Measurements from ENCODE around the gene ABCF3. TPM values are rescaled to one million over a fixed set of nuclear protein-coding genes. Genes with fewer than 3 reads are reported as not detected.
A peak's percentile ranks its signal among the peaks of the same experiment; 100 is the strongest.
"Not testable (repeated sequence)": the region's sequence is repeated elsewhere in the genome, so short reads cannot be mapped to it uniquely, and the experiment has no call there.

Gene ABCF3
- total RNA-seq, 1 donor from 2014 or later: 93.3 TPM

GRCh38 chr3:184145111-184145524, 40.9 kb upstream of the ABCF3 start:
- Histone ChIP-seq H3K4me3 (no peak overlapping the region), H3K9me3 (no peaks in the 10 kb centered on the region), H3K27me3 (no peaks in the 10 kb centered on the region), H3K36me3 (peaks cover 58 to 61% of the 10 kb centered on the region in 2 donors), H3K4me1 (no peaks in the 10 kb centered on the region), H3K27ac (no peak overlapping the region)
- TF ChIP-seq, protein P1, sequence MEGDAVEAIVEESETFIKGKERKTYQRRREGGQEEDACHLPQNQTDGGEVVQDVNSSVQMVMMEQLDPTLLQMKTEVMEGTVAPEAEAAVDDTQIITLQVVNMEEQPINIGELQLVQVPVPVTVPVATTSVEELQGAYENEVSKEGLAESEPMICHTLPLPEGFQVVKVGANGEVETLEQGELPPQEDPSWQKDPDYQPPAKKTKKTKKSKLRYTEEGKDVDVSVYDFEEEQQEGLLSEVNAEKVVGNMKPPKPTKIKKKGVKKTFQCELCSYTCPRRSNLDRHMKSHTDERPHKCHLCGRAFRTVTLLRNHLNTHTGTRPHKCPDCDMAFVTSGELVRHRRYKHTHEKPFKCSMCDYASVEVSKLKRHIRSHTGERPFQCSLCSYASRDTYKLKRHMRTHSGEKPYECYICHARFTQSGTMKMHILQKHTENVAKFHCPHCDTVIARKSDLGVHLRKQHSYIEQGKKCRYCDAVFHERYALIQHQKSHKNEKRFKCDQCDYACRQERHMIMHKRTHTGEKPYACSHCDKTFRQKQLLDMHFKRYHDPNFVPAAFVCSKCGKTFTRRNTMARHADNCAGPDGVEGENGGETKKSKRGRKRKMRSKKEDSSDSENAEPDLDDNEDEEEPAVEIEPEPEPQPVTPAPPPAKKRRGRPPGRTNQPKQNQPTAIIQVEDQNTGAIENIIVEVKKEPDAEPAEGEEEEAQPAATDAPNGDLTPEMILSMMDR (IDR thresholded peaks at IDR 0.05): peak in 1 of 3 experiments; percentile 35
- intact Hi-C loops (cut with DNase I): no loop called here
- no peak for DNase-seq (ENCODE audit: low spot score in 2 of 2)

- no peak for DNase-seq (ENCODE audit: low spot score in 2 of 2)
- TF ChIP-seq, protein P1 (IDR thresholded peaks at IDR 0.05): no peak
- H3K4me1 ChIP-seq: no peaks in the 10 kb centered on the region
- intact Hi-C loops (cut with DNase I): no loop called here
- H3K36me3 ChIP-seq: peaks cover 51 to 55% of the 10 kb centered on the region in 2 donors
- no peaks in the 10 kb centered on the region for H3K9me3 ChIP-seq
- H3K4me3 ChIP-seq: no peak overlapping the region
- no peak overlapping the region for H3K27ac ChIP-seq
- H3K27me3 ChIP-seq: no peaks in the 10 kb centered on the region
These were observed 40.2 kb upstream of the ABCF3 start for GRCh38 chr3:184145751-184146270.

GRCh38 chr3:184148076-184148475, 37.9 kb upstream of the ABCF3 start:
- Histone ChIP-seq H3K4me1 (no peaks in the 10 kb centered on the region), H3K9me3 (no peaks in the 10 kb centered on the region), H3K4me3 (no peak overlapping the region), H3K27ac (no peak overlapping the region), H3K36me3 (peaks cover 29 to 32% of the 10 kb centered on the region in 2 donors), H3K27me3 (no peaks in the 10 kb centered on the region)
- TF ChIP-seq, protein P1 (IDR thresholded peaks at IDR 0.05): no peak
- no peak for DNase-seq (ENCODE audit: low spot score in 2 of 2)
- intact Hi-C loops (cut with DNase I): no loop called here

- no peak for DNase-seq (ENCODE audit: low spot score in 2 of 2)
- peaks cover 18 to 22% of the 10 kb centered on the region in 2 donors for H3K36me3 ChIP-seq
- H3K4me3 ChIP-seq: no peak overlapping the region
- H3K27me3 ChIP-seq: no peaks in the 10 kb centered on the region
- no peaks in the 10 kb centered on the region for H3K9me3 ChIP-seq
- no peak overlapping the region for H3K27ac ChIP-seq
- intact Hi-C loops (cut with DNase I): no loop called here
- TF ChIP-seq, protein P1 (IDR thresholded peaks at IDR 0.05): no peak
- no peaks in the 10 kb centered on the region for H3K4me1 ChIP-seq
These were observed 36.9 kb upstream of the ABCF3 start for GRCh38 chr3:184149123-184149522.

DNA sequence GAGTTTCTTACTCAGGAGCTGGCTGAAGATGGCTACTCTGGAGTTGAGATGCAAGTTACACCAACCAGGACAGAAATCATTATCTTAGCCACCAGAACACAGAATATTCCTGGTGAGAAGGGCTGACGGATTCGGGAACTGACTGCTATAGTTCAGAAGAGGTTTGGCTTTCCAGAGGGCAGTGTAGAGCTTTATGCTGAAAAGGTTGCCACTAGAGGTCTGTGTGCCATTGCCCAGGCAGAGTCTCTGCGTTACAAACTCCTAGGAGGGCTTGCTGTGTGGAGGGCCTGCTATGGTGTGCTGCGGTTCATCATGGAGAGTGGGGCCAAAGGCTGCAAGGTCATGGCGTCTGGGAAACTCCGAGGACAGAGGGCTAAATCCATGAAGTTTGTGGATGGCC, 36.2 kb upstream of the ABCF3 start:
- not testable (repeated sequence) for H3K4me3 ChIP-seq; H3K4me1 ChIP-seq; H3K9me3 ChIP-seq; H3K27me3 ChIP-seq; DNase-seq (ENCODE audit: low spot score in 2 of 2); H3K27ac ChIP-seq
- intact Hi-C loops (cut with DNase I): loop anchor here (10.0 kb wide), 1 partner anchor 1055 kb away; the partner anchor contains the start of gene MCCC1
- peaks cover 12 to 15% of the 10 kb centered on the region in 2 donors for H3K36me3 ChIP-seq

GRCh38 chr3:184154885-184155643, 30.9 kb upstream of the ABCF3 start, which contains the start of gene DVL3:
TSS of gene DVL3 (plus strand) at chr3:184155377. CDS start at chr3:184155636, 259 bp downstream.
- Histone ChIP-seq H3K4me1 (peaks cover 9 to 21% of the 10 kb centered on the region in 2 donors), H3K27ac (peak within 1 kb of the TSS; percentile 87 to 89), H3K4me3 (peak within 1 kb of the TSS; percentile 80 to 97), H3K36me3 (no peaks in the 10 kb centered on the region), H3K27me3 (no peaks in the 10 kb centered on the region), H3K9me3 (no peaks in the 10 kb centered on the region)
- intact Hi-C loops (cut with DNase I): loop anchor here (5.0 to 10.0 kb wide), 3 partner anchors 92 to 1060 kb away; partner anchors contain the start of genes ABCC5, ALG3, EEF1AKMT4 and MCCC1
- DNase-seq (ENCODE audit: low spot score in 2 of 2): peak in 1 of 2 donors; percentile 81
- TF ChIP-seq, protein P1 (IDR thresholded peaks at IDR 0.05): no peak
